CD4-positive, CD25-positive, alpha-beta regulatory T cell (primary cell): Measurements from ENCODE around the gene TNP1. TPM values are rescaled to one million over a fixed set of nuclear protein-coding genes. Genes with fewer than 3 reads are reported as not detected.

Experiments
- ATAC-seq, 2 donors: fragments of 150-1000 bp; cut with Tn5 transposase; one replicate each; pipeline ENCODE4 v1.10.0; 2021; ENCODE audit warnings: low read depth in 2 of 2, moderate number of reproducible peaks in 2 of 2, moderate library complexity in 1 of 2
- DNase-seq, 3 donors: peaks; one replicate each; pipeline versions ENCODE4 v3.0.0 to v3.0.0-alpha.2; 2012 to 2022; ENCODE audit warnings: mixed read lengths in 1 of 3
- H3K27ac ChIP-seq: one replicate; pipeline ENCODE4 v1.7.0; 2013; ENCODE audit warnings: mild to moderate bottlenecking, low read length; ENCODE audit not compliant: insufficient read depth, poor library complexity, severe bottlenecking
- H3K27me3 ChIP-seq: one replicate; pipeline ENCODE4 v1.7.0; 2013; ENCODE audit warnings: low read length; ENCODE audit not compliant: control insufficient read depth, insufficient read depth
- H3K36me3 ChIP-seq: one replicate; pipeline ENCODE4 v1.7.0; 2013; ENCODE audit warnings: mild to moderate bottlenecking, low read length, moderate library complexity; ENCODE audit not compliant: control insufficient read depth, insufficient read depth
- H3K4me1 ChIP-seq: 2 replicates; pipeline ENCODE4 v1.7.0; 2013; ENCODE audit warnings: mild to moderate bottlenecking, low read length; ENCODE audit not compliant: insufficient read depth, control insufficient read depth, poor library complexity, severe bottlenecking
- H3K4me3 ChIP-seq: one replicate; pipeline ENCODE4 v1.7.0; 2013; ENCODE audit warnings: low read depth, mild to moderate bottlenecking, low read length, moderate library complexity
- H3K9me3 ChIP-seq, 2 experiments: 1 replicate in 1 of 2; 2 replicates in 1 of 2; pipeline ENCODE4 v1.7.0; 2013; ENCODE audit warnings: low read length in 2 of 2, mild to moderate bottlenecking in 1 of 2, moderate library complexity in 1 of 2; ENCODE audit not compliant: control insufficient read depth in 2 of 2
- H3K27ac Mint-ChIP-seq, 3 donors: one replicate each; pipeline ENCODE4 v1.8.0; 2020 to 2022; ENCODE audit warnings: mild to moderate bottlenecking in 3 of 3, mixed read lengths in 3 of 3, moderate library complexity in 2 of 3
- H3K27me3 Mint-ChIP-seq: one replicate; pipeline ENCODE4 v1.8.0; 2022; ENCODE audit warnings: mild to moderate bottlenecking, mixed read lengths
- H3K36me3 Mint-ChIP-seq: one replicate; pipeline ENCODE4 v1.8.0; 2020; ENCODE audit warnings: mixed read lengths
- H3K4me1 Mint-ChIP-seq, 4 donors: one replicate each; pipeline ENCODE4 v1.8.0; 2020 to 2022; ENCODE audit warnings: mixed read lengths in 4 of 4, mild to moderate bottlenecking in 1 of 4
- H3K4me3 Mint-ChIP-seq, 4 donors: one replicate each; pipeline ENCODE4 v1.8.0; 2020 to 2022; ENCODE audit warnings: mild to moderate bottlenecking in 4 of 4, mixed read lengths in 4 of 4, moderate library complexity in 3 of 4
- H3K9me3 Mint-ChIP-seq, 7 donors: one replicate each; pipeline ENCODE4 v1.8.0; 2020 to 2022; ENCODE audit warnings: mixed read lengths in 7 of 7, mild to moderate bottlenecking in 3 of 7, moderate library complexity in 2 of 7
- polyA plus RNA-seq, 4 donors: library from polyadenylated mRNA; unstranded; fragments of 300-500 nt; fragmentation: Illumina TruSeq; gene quantifications; one replicate each; pipeline ENCODE4 v1.2.3, GENCODE V29; 2021
- total RNA-seq: library from RNA; stranded (reverse); gene quantifications from one replicate; pipeline ENCODE4 v1.2.3, GENCODE V29; 2022

The TNP1 gene
- total and polyA plus RNA-seq, 5 donors from 2014 or later = not detected

- no peak overlapping the region for H3K27ac ChIP-seq
- no peaks in the 10 kb centered on the region for H3K4me1 ChIP-seq
- Mint-ChIP-seq H3K36me3 (no peaks in the 10 kb centered on the region), H3K27me3 (no peaks in the 10 kb centered on the region), H3K9me3 (no peaks in the 10 kb centered on the region), H3K27ac (no peak overlapping the region), H3K4me3 (no peak overlapping the region), H3K4me1 (no peaks in the 10 kb centered on the region)
- no peak overlapping the region for H3K4me3 ChIP-seq
- H3K27me3 ChIP-seq = no peaks in the 10 kb centered on the region
- H3K9me3 ChIP-seq = no peaks in the 10 kb centered on the region
- DNase-seq (no peak), ATAC-seq (no peak)
- no peaks in the 10 kb centered on the region for H3K36me3 ChIP-seq
Observed at GRCh38 chr2:216810399-216811160, 49.3 kb downstream of the TNP1 start.

Other genes starting within 250 kb of the TNP1 start
- gene IGFBP2, start 226.6 kb downstream of the TNP1 start, total RNA-seq = not detected
- not detected for gene IGFBP2, start 226.6 kb downstream of the TNP1 start, polyA plus RNA-seq
- gene IGFBP5, start 164.5 kb downstream of the TNP1 start, total RNA-seq = 0.05 TPM
- not detected for gene IGFBP5, start 164.5 kb downstream of the TNP1 start, polyA plus RNA-seq